Stimulated activated CD4-positive, alpha-beta T cell treated with anti-CD3 and anti-CD28 coated beads, Interleukin-1b, Interleukin-23, amount 100 ng/mL, for 4 hours (primary cell): ENCODE measurements around the gene ZBTB20.

Experiments used
- DNase-seq, 2 donors: peaks; one replicate each; pipeline ENCODE4 v3.0.0-alpha.2; 2020; ENCODE audit warnings: low read depth in 2 of 2

ZBTB20 gene

DNA sequence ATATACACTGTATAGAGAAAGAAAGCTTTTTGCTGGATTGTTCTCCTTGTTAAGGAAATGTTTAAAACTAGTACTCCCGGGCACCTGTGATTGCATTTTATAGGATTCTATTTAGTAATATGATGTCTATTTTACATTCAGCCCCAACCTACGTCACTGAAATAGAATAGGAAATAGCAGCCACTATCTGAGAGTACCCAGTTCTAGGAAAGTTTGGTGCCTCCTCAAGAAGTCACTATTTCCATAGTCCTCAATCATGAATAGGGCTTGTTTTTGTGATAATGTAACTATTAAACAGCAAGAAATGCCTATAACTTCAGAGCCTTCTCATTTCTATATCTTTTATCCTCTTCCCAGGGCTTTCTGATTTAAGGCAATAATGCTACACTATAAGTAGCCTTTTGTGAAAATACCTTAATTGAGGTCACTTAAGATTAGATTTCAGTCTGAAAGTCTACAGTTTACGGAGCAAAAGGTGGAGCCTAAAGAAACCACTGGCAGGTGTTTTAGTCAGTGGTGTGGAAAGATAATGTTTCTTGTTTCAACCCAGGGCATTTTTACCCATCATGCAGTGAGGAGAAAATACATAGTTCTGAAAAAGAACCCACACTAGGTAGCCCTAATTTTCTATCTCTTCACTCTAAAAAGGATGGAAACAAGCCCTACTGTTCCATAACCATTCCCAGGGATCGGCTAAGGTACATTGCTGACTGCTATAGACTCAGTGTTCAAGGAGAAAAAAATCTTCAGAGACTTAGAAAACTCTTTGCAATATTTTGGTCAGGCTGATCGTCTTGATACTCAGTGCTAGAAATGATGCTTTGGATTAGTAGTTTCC is 814.5 kb downstream of the ZBTB20 start:
- no peak for DNase-seq

DNA sequence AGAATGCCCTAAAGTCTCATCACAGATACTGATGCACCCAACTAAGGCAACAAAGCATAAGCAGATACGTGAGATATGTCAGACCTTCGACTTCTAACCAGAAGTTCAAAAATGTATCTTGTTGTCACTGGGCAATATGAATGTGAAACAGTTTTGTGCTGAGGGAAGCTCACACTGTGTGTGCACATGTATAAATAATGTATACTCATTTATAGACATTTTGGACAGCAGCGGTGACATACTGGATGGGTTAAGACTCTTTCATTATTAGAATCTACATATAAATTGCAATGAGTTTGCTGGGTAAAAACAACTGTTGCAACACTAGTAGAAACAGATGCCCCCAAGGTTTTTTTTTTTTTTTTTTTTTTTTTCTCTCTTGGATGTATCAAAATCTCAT is 815.4 kb downstream of the ZBTB20 start:
- DNase-seq = no peak

DNA sequence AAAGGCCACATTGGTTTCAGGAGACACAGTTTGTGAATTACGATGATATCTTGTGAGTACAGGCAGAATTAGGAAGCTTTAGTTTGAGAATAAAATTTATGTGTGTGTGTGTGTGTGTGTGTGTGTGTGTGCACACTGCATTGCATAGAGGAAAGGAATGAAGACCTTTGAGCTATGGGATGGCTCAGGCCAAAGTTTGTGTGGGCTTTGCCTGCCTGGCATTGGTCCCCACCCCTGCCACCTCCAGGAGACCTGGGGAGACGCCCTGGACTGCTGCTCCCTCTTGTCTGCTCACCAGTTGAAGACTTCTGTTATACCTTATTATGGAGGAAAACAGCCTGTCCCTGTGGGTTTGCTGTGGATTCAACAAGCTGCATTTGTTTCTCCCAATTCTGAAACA is 816.1 kb downstream of the ZBTB20 start:
- DNase-seq = no peak

DNA sequence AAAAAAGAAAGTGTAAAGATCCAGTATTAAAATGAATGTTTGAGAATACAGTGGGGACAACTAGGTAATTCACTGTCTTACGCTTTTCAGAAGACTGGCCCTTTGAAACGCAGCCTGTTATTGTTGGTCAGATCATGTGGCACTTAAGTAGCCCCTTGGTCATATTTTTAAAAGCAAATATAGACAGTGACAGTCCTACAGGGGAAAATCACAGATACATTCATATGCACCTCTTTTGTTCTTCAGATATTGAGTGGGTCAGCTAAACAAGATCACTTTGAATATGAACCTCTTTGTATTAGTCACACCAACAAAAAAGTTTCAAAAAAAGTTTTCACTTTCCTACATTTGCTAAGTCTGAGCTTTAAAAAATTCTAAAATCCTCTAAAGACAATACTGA is 817.3 kb downstream of the ZBTB20 start:
- no peak for DNase-seq

DNA sequence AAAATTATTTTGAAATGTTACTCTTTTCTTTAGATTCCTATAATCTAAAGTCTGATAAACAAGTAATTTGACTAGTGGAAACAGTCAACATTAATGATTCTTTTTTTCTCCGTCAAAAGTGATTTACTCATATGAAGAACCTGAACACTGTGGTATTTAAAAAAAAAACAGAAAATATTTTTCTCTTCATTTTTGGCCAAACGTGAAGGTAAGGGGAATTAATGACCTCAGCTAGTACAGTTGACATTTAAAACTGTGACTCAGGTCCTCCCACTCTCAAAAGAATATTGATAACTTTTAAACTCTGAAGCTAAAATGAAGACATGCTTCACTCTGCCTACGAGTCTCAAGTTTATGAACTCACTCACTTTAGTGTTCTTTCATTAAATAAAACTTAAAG is 818.7 kb downstream of the ZBTB20 start:
- DNase-seq = no peak

DNA sequence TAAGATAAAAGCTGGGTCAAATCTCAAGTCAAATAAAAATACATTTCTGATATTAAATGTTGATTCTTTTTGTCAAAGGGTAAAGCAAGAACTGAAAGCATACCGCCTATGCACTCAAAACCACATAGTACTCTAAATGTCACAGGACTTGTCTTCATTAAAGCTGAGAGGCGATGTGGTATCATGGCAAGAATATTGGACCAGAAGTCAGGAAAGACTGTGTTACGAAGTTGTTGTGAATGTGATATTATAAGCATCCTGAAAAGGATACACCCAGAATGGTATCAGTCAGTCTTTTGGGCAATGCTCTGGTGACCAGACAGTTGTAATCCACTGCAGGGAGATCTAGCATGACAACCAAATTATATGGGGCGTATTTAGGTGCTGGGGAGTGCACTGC is 819.4 kb downstream of the ZBTB20 start:
- DNase-seq = no peak

DNA sequence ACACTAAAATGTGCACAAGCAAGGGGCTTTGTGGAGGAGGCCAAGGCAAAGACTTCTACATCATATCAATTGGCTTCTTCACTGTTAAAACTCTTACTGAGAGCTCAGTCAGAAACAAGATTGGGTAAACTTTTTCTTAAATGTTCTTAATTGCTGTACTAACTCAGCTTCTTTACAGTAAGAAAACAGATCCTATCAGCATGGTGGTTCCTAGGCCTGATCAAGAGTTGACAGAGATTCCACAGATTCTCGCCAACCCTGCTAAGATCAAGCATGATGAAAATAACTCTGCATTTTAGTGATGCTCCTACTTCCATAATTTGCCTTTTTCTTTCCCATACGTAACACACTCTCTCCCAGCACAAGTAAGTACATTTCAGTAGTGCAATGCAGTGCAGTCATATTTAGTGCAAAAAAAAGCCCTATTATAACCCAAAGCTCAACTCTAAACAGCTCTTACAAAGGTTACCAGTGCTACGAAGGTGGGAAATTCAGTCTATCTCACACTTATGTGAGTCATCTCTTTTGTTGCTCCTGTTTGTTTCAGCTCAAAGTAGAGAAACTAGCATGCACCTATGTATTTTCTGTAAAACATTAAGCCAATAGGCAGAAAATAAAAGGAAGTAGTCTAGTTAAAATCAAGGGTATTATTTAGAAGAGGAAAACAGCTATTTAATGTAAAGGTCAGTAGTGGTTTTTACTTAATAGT is 823.4 kb downstream of the ZBTB20 start:
- no peak for DNase-seq

DNA sequence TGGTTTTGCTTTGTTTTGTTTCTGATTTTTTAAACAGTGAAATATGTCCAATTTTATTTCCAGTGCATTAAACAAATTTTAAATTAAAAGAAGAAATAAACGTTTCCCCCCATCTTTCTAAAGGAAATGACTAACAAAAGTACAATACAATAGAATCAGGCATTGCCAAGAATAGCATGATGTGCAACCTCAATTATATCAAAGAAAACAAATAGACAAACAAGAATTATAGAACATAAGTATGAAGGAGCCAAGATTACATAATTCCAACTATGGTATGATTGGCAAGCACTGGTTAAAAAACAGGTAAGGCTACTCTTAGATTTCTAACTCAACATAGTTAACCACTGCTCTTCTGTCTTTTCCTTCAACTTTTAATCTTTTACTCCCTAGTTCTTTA is 826.8 kb downstream of the ZBTB20 start:
- DNase-seq = no peak

DNA sequence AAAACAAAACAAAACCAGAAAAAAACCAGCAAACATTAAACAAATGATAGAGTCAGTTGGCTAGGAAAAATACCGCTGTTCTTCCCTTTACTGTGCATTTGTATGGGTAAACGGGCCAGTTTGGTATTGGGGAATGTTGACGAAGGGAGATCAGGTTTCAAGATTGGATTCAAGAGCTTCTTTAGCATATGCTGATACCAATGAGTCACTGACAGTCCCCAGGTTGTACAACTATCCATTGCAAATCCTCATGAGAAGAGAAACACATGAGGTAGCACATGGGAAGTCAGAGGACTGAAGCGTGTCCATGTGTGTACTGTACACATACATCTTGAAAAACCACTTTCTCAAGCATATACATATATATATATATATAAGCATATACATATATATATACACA is 827.6 kb downstream of the ZBTB20 start:
- no peak for DNase-seq

DNA sequence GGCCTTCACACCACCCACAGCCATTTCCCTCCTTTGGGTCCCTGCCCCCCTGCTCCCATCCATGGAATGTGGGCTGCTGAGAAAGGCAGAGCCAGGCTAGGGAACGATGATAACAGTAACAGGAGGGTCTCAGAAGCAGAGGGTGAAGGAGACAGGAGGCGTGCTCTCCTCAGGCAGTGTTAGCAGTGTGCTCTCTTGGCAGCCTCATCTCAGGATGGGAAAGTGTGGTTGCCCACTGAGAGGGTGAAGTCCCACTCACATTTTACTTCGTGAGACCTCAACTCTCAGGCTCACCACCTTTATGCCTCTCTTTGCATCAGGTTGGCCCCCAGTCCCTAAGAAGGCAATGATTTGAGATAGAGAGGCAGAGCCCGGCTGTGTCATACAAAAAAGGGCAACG is 828.8 kb downstream of the ZBTB20 start:
- no peak for DNase-seq

DNA sequence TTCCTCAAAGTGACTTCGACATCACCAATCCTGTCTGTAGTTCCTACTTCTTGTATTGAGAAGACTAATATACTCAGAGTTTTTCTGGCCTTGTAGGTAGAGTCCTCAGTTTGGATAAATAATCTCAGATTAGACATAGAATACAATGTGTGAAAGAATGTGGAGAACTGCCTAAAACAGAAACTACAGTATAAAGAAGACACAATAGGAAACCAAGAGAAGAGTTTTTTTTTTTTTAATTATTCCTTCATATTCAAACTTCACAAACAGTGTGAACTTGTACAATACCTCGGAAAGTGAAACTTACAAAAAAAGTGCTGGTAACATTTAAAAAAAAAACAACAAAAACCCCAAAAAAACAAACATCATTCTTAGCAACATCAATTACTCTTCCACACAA is 832.8 kb downstream of the ZBTB20 start:
- no peak for DNase-seq

DNA sequence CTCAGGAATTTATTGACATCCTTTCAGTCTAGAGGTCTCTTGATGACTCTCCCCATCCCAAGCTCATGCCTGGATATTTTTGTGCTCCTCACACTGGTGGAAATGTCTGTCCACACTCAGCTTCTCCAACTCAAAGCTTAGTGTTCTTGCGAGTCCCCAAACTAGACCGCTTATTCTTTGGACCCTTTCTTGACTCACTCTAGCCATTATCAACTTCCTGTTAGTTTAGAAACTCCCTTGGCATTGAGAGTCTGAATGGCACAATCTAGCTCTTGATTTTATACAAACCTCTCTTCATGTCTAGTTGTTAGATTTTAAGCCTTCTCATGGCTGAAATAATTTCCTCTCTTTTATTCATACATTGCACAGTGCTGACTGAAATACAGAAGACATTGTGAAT is 833.7 kb downstream of the ZBTB20 start:
- no peak for DNase-seq

DNA sequence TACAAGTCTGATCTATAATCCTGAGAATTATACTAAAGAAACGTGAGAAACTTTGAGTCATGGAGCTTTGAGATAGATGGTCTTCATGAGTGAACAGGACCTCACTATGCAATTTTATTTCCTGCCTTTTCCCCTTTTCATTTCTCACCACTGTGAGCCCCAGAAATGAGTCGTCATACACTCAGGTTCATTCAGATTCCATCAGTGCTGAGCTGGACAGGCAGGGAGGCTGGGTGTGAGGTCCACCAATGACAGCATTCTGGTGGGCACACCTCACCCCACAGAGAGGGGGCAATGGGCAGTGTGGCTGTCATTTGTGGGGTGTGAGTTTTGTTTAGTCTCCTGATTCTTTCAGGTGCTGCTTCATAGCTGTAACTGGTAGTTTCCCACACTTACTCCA is 836.4 kb downstream of the ZBTB20 start:
- DNase-seq = no peak

DNA sequence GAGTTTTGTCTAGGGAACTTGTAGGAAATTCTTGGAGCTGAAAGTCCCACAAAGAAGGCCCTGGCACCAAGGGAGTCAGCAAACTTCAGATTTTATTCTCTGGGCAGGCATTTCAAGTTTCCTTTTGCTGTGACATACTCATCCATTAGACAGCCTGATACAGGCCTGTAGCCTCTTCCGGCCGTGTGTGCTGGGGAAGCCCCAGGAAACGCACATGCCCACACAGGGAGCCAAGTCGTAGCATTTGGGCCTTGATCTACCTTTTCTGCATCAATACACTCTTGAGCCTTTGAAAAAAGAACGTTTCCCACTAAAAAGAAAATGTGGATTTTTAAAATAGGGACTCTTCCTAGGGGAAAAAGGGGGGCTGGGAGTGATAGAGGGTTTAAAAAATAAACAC is 838.3 kb downstream of the ZBTB20 start:
- DNase-seq = peak; percentile 39 to 46

DNA sequence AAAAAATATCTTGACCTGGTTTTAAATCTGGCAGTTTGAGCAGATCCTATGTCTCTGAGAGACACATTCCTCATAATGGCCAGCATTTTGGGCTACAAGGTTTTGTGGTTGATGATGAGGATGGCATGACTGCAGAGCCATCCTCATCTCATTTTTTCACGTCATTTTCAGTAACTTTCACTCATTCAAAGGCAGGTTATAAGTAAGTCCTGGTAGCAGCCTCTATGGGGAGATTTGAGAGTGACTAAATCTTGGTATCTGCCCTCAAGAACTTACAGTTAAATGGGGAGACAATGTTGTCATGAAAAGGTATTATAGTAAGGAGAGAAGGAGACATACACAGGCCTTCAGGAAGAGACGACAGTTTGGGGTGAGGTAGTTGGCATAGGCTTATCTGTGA is 838.7 kb downstream of the ZBTB20 start:
- DNase-seq = no peak

DNA sequence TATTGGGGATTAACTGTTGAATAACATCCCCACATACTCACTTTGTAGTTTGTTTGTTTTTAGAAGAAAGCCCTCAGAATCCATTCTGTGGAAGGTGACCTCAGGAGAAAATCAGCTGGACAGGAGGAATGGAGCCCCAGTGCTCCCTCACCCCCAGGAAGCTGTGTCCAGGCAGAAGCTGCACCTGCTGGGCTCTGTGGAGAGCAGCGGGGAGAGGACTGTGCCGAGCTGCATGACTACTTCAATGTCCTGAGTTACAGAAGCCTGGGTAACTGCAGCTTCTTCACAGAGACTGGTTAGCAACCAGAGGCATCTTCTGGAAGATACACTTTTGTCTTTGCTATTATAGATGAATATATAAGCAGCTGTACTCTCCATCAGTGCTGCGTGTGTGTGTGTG is 839.3 kb downstream of the ZBTB20 start:
- no peak for DNase-seq

DNA sequence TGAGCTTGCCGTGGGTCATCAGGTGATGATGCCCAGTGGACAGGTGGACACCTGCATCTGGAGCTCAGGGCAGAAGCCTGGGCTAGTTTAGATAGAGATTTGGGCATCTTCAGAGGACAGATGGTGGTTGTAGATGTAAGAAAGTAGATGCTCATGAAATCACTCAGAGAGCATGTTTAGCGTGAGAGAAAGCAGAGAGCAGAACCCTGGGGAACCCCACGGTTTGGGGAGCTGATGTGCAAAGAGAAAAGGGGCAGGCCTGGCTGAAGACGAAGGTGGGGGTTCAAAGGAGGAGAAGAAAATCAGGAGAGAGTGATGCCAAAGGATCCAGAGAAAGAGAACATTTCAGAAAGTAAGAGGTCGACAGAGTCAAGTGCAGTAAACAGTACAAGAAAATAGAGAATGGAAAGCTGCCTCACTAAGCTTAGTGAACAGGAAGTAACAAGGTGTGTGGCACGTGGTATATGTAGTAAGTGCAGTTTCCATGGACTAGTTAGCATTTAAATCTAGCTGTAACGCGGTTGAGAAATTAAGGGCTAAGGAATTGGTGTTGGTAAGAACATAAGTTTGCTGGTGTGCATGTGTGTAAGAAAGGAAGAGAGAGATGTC is 839.8 kb downstream of the ZBTB20 start:
- peak in 1 of 2 donors; percentile 16 for DNase-seq

DNA sequence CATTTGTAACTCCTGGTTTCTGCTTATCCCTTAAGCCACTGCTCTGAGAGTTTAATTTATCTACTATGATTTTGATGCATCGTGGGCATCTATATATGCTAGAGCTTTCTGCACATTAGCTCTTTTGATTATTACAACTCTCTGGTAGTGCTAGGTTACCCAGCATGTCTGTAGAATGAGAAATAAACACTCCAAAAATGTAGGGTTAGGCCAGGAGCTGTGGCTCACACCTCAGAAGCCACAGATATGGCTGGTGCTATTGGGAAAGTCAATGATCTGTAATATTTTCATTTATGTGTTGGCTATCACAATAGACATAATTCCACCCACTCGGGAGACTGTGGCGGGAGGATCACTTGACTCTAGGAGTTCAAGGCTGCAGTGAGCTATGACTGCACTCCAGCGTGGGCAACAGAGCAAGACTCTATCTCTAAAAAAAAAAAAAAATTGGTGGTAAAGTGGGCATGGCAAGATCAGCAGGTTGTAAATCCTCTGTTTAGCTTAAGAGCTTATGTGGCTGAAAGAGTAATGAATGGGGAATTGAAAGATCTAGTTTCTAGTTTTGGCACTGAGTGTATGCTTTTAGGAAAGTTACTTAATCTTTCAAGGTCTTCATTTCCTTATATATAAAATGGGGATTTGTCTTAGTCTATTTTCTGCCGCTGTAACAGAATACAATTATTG is 847.0 kb downstream of the ZBTB20 start:
- DNase-seq = no peak

DNA sequence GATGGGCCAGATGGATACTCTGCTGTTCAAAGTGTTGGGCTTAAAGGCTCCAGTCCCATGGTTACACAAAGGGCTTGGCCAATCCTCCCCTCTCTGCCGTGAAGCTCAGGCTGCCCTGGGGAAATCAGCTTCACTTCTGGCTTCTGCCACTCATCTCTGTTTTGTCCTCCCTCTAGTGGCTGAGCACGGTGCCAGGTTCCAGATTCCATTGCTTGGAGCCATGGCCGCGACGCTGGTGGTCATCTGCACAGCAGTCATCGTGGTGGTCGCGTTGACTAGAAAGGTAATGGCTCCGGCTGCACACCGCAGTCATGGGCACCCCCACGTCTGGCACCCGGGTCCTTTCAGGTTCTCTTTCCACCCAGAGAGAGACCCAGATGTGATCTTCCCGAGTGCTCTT is 847.7 kb downstream of the ZBTB20 start:
- DNase-seq = no peak

DNA sequence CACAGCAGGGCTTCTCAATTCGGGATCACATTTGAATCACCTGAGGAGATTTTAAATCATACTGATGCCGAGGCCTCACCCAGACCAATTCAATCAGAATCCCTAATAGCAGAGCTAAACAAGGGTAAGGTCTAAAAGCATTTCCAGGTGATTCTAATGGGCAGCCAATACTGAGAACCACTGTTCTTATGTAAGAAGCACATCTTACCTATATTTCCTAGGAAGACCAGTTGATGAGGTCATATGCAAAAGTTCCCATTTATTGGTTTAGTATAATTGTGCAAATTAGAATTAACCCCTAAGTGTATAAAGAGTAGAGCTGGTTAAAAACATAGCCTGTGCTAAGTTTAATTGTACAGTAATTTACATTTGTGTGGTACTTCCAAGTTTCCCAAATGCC is 851.1 kb downstream of the ZBTB20 start:
- DNase-seq = no peak

DNA sequence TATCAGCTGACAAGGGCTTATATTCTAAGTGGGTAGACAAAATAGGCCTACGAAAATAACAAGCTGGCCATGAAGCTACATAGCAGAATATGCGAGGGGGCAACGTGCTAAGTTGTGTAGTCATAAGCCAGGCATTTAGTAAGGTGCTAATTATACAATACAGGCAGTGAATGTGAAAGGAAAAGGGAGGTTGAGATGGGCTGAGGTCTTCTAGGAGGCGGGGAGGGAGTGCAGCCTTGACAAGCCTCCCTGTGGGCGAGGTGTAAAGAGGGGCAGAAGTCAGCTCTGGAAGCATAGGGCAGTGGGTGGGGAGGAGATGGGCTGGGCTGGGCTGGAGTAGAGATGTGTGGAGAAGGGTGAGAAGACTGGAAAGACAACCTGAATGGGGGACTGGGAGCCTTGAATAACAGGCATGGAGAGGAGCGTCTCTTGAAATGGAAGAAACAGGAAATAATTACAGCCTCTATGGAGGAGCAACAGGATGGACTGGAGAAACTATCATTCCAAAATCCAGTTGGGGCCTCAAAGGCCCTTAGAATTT is 852.1 kb downstream of the ZBTB20 start:
- DNase-seq = no peak

DNA sequence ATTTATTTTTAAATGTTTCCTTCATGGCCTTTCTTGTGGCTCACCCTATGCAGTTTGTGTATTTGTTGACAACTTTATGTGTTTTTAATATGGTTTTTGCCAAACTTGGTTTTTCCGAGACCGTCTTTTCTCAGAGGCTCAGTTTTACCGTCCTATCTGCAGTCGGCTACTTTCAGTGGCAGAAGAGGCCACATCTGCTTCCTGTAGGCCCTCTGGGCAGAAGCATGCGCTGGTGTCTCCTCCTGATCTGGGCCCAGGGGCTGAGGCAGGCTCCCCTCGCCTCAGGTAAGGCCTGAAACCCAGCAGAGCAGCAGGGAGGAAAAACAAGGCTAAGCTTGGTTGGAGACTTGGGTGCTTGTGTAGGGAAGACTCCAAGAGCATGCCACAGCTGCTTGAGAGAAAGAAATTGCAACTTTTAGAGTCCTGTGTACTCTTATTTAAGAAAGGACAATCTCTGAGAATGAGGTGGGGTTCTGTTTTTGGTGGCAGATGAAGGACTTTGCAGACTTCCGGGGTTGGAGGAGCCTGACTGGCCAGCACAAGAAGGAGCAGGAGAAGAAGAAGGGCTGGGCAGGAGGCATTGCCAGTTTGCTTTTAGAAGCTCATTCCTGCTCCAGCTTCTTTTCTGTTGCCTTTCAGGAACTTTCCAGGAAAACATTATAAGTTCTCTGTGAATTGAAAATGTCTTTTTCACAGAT is 853.1 kb downstream of the ZBTB20 start, which contains the start of gene TIGIT:
TSS of gene TIGIT (plus strand) at position 191 of the 698 bp plus-strand sequence. CDS start at position 225, 34 bp downstream.
- DNase-seq = no peak
